Neural crest cell (in vitro differentiated cells): Measurements from ENCODE around the gene KLHL13. TPM values are rescaled to one million over a fixed set of nuclear protein-coding genes. Genes with fewer than 3 reads are reported as not detected.

ENCODE experiments used
- DNase-seq: peaks from one replicate; pipeline ENCODE4 v3.0.0; 2021; ENCODE audit warnings: low read depth, mixed read lengths, low spot score
- H3K27ac Mint-ChIP-seq: one replicate; pipeline ENCODE4 v1.8.0; 2021; ENCODE audit warnings: mild to moderate bottlenecking, mixed read lengths; ENCODE audit not compliant: unreplicated experiment
- H3K27me3 Mint-ChIP-seq: 2 replicates; pipeline ENCODE4 v1.8.0; 2021; ENCODE audit warnings: low read depth, mild to moderate bottlenecking, mixed read lengths
- H3K36me3 Mint-ChIP-seq: 2 replicates; pipeline ENCODE4 v1.8.0; 2021; ENCODE audit warnings: low read depth, mild to moderate bottlenecking, mixed read lengths
- H3K4me1 Mint-ChIP-seq: 2 replicates; pipeline ENCODE4 v1.8.0; 2021; ENCODE audit warnings: mixed read lengths
- H3K4me3 Mint-ChIP-seq: one replicate; pipeline ENCODE4 v1.8.0; 2021; ENCODE audit warnings: mild to moderate bottlenecking, mixed read lengths
- H3K9me3 Mint-ChIP-seq: 2 replicates; pipeline ENCODE4 v1.8.0; 2021; ENCODE audit warnings: mixed read lengths
- total RNA-seq: library from RNA; stranded (reverse); gene quantifications from 2 replicates; pipeline ENCODE4 v1.2.1, GENCODE V29; 2021
- TF ChIP-seq, protein P1 (sequence below): fragments of 200-600 bp; sonication (generic); conservative IDR thresholded peaks from 2 replicates; pipeline ENCODE4 v1.5.0; 2021; ENCODE audit warnings: antibody characterized with exemption, mild to moderate bottlenecking

The KLHL13 gene
- total RNA-seq, 1 donor from 2014 or later: 13.2 TPM

DNA sequence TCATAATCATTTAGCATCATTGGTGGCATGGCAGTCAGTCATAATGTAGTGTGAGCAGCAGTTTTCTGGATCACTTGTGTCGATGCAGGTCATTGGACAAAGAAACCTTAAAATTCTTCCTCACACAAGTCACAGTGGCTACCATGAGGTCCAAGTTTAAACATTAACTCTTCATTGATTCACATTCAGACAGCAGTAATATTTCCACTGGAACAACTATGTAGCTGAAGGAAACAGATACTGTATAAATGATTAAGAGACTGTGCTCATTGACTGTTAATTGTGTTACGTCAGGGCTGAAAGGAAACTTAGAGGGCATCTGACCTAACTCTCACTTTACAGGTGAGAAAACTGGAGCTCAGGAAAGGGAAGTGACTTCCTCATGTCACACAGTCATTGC, 261.8 kb downstream of the KLHL13 start:
- TF ChIP-seq, protein P1, sequence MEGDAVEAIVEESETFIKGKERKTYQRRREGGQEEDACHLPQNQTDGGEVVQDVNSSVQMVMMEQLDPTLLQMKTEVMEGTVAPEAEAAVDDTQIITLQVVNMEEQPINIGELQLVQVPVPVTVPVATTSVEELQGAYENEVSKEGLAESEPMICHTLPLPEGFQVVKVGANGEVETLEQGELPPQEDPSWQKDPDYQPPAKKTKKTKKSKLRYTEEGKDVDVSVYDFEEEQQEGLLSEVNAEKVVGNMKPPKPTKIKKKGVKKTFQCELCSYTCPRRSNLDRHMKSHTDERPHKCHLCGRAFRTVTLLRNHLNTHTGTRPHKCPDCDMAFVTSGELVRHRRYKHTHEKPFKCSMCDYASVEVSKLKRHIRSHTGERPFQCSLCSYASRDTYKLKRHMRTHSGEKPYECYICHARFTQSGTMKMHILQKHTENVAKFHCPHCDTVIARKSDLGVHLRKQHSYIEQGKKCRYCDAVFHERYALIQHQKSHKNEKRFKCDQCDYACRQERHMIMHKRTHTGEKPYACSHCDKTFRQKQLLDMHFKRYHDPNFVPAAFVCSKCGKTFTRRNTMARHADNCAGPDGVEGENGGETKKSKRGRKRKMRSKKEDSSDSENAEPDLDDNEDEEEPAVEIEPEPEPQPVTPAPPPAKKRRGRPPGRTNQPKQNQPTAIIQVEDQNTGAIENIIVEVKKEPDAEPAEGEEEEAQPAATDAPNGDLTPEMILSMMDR: no peak
- H3K27me3 Mint-ChIP-seq: no peaks in the 10 kb centered on the region
- no peak overlapping the region for H3K4me3 Mint-ChIP-seq
- H3K27ac Mint-ChIP-seq: no peak overlapping the region
- no peaks in the 10 kb centered on the region for H3K36me3 Mint-ChIP-seq
- H3K4me1 Mint-ChIP-seq: no peaks in the 10 kb centered on the region
- DNase-seq: no peak
- peaks cover 4% of the 10 kb centered on the region for H3K9me3 Mint-ChIP-seq

DNA sequence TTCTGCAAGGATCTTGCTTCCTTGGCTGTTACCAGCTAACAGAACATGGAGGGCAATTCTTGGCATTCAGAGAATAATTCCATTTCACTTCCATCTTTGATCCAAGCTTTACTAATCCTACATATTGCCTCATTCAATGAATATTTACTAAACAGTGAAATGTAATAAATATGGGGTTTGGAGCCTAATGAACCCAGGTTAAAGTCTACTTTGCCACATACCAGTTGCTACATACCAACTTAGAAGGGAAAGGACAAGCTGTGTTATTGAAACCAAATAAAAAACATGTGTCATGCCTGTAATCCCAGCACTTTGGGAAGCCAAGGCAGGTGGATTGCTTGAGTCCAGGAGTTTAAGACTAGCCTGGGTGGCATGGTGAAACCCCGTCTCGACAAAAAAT, 265.6 kb downstream of the KLHL13 start:
- Mint-ChIP-seq H3K36me3 (no peaks in the 10 kb centered on the region), H3K27me3 (no peaks in the 10 kb centered on the region), H3K4me3 (no peak overlapping the region), H3K9me3 (no peaks in the 10 kb centered on the region), H3K4me1 (no peaks in the 10 kb centered on the region), H3K27ac (no peak overlapping the region)
- no peak for DNase-seq
- TF ChIP-seq, protein P1: no peak

Other genes starting within 250 kb of the KLHL13 start
- 10.9 and 11.0 TPM in 2 replicates for gene WDR44, start 229.3 kb upstream of the KLHL13 start, total RNA-seq